Midbrain (tissue), 1 donor: ENCODE data around the gene MRPS2.
"Not testable (repeated sequence)": the region's sequence is repeated elsewhere in the genome, so short reads cannot be mapped to it uniquely, and the experiment has no call there.

Experiments
- DNase-seq: peaks from one replicate; lab custom pipeline; 2025; lab: John Stamatoyannopoulos, UW

Gene MRPS2

DNA sequence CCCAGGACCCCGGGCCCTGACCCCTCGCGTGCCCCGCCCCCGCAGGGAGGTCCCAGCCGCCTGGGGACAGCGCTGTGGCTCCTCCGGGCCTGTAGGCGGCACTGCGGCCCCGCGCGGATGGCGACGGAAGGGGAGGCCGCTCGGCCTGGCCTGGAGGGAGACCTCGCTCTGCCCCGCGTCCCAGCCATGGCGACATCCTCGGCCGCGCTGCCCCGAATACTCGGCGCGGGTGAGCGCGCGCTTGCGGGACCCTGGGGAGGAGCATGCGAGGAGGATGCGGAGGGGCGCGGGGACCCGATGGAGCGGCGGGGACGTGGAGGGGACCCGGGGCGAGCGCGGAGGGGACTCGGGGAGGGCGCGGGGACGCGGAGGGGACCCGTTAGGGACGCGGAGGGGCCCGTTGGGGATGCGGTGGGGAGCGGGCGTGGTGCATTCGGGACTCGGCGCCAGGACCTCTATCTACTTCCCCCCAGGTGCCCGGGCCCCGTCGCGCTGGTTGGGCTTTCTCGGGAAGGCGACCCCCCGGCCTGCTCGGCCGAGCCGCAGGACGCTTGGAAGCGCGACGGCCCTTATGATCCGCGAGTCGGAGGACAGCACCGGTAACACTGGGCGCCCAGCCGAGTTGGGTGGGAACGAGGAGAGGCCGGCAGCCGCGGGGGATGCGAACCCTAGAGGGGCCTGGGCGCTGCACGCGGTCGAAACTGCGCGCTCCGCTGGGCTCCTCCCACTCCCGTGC lies at the start of gene MRPS2:
TSS of gene MRPS2 (plus strand) at position 158 of the 736 bp plus-strand sequence. CDS start at position 187, 29 bp downstream.
- peak; percentile 90 for DNase-seq

DNA sequence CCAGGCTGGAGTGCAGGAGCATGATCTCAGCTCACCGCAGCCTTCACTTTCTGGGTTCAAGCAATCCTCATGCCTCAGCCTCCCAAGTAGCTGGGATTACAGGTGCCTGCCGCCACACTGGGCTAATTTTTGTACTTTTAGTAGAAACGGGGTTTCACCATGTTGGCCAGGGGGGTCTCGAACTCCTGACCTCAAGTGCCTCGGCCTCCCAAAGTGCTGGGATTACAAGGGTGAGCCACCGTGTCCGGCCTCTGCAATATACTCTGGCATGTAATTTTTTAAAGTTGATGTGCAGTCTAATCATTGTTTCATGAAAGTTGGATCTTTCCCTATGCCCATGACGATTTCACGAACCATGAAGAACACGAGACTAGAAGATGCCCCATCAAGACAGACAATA lies 49.5 kb upstream of the MRPS2 start:
- DNase-seq, result no peak

DNA sequence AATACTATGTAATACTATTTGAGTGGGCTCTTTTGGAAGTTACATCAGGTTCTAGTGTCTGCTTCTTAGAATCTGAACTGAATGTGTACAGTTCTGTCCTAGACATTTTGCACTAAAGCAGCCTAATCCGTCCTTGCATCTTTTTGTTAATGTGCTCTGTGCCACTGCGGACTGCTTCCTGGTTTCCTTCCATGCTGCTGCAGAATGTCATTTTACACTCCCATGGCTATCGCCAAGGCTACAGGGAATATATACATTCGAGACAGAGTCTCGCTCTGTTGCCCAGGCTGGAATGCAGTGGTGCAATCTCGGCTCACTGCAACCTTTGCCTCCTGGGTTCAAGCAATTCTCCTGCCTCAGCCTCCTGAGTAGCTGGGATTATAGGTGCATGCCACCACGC lies 48.6 kb upstream of the MRPS2 start:
- not testable (repeated sequence) for DNase-seq

DNA sequence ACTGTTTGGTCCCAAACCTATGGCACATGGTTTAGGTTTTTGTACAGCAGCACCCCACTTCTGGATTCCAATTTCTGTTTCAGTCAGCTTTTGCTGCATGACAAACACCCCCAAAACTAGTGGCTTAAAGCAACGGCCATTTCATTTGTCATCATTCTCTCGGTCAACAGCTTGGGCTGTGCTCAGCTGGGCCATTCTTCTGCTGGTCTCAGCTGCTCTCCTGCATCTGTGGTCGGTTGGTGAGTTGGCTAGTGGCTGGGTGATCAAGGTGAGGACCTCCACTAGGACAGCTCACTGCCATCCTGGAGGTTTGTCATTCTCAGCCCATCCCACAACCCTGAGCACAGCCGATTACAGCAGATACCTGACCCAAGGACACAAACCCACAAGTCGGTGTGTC lies 45.7 kb upstream of the MRPS2 start:
- no peak for DNase-seq

DNA sequence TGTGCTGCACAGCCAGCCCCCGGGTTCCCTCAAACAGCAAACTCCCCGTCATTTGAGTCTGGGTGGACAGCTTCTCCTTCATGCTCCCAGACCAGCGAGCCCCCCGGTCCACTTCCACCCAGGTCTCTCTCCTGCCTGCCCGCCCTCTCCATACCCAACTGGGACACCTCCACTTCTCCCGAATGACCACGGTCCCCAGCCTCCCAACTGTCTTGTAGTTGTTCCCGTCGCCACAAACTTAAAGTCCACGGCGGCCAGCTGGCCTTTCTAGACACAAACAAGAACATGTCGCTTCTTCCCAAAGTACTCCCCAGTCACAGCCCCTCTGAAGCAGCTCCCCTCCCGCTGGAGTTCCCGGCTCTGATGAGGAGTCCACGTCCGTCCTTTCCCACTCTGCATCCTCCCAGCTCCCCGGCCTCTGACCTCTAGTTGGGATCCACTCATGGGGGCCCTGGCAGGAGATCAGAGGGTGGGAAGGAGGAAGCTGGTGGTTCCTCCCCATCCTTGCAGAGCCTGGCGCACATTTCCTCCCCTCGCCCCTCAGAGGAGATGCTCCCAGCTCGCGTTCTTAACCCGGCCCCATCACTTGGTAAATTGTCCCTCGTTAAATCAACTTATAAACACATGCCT lies 45.0 kb upstream of the MRPS2 start:
- no peak for DNase-seq

DNA sequence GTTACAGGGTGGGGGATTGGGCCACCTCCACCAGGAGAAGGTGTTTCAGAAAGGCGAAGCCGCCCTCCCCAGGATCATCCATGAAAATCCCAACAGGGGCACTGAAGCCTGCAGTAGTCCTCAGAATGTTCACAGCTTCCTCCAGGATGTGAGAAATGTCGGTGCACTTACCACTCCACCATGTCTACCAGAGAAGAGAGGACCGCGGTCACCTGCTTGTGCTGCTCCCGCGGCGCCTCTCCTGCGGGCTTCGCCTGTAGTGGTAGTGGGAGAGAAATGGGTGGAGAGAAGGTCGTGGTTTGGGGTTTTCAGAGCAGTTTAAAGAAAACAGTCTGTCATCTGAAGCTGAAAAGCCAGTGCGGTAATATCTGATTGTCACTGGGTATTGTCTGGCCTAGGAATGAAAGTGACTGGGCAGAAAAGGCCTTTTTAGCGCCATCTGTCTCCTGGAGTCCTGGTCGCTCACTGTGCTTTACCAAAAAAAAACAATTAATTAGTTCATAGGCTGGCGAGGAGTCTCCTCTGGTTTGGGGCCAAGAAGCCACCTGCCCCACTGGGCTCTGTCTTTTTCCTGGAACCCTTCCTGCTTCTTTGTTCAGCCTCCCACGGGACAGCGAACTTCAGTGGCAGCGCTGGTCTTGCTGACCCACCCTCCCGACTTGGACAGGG lies 43.9 kb upstream of the MRPS2 start:
- DNase-seq, result no peak

DNA sequence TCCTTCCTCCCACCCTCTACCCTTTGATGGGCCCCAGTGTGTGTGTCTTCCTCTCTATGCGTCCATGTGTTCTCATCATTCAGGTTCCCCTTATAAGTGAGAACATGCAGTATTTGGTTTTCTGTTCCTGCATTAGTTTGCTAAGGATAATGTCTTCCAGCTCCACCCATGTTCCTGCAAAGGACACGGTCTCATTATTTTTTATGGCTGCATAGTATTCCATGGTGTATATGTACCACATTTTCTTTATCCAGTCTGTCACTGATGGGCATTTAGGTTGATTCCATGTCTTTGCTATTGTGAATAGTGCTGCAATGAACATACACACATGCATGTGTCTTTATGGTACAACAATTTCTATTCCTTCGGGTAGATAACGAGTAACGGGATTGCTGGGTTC lies 42.0 kb upstream of the MRPS2 start:
- DNase-seq, result not testable (repeated sequence)

DNA sequence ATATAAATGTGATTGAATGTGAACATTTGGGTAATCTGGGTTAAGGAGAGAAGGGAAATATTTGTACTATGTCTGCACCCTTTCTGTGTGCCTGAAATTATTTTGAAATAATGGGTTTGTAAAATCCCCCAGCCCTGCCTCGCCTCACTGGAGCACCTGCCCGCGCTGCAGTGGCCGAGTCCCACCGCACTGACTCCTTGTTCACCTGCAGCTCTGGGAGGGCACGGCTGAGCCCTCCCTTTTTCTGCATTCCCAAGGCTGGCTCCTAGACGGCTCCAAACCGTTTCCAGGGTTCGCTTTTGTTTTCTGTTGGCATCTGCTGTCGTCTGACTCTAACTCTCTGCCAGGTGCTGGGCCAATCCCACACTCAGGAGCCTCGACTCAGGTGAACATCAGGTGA lies 38.5 kb upstream of the MRPS2 start:
- DNase-seq, result no peak

DNA sequence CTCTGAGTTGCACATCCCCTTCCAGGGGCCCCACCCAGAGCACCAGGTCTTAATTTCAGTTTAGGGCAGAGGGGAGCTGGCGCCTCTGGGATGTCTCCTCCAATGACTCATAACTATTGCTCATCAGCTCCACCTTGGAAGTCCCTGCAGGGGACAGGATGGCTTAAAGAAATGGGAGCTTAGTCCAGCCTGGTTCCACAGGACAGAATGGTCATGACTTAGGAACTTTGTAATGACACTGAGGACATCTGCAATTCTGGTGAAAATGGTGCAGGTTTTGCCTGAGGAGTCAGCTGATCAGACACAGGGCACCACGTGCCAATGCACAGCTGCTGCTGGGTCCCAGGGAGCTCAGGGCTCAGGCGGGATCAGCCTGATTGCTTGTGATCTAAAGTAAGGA lies 37.3 kb upstream of the MRPS2 start:
- DNase-seq, result no peak

DNA sequence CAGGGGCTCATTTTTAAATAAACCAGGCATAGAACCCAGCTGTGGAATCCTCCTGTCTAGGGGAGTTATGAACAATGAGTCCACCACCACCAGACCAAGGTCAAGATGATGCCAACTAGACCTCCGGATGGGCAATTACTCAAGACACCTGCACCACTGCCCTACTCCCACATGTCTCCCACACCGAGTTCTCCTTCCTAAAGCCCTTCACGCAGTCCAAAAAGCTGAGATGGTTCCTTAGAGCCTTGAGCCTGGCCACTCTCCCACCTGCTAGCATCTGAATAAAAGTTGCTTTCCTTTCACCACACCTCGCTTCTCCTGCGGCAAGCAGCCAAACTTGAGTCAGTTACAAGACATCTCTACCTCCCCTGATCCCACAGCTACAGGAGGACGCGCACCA lies 36.3 kb upstream of the MRPS2 start:
- DNase-seq, result no peak

DNA sequence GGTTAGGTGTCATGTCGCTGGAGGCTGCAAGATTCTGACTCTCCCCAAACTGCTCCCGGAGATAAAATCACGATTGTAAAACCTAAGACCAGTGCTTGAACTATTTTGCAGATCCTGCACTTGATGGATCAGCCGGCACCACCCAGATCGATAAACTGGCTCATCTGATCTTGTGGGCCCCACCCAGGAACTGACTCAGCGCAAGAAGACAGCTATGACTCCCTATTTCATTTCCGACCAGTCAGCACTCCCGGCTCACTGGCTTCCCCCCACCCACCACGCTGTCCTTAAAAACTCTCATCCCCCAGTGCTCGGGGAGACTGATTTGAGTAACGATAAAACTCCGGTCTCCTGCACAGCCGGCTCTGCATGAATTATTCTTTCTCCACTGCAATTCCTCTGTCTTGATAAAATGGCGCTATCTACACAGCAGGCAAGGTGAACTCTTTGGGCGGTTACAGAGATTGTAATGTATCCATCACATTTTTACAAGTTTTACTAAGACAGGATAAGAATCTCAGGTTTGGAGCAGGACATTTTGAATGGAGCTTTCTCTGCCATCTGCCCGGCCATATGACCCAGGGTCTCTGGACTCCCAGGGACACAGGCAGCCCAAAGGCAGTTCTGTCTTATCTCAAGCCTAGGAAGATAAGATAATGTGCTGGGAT lies 31.5 kb upstream of the MRPS2 start:
- no peak for DNase-seq

DNA sequence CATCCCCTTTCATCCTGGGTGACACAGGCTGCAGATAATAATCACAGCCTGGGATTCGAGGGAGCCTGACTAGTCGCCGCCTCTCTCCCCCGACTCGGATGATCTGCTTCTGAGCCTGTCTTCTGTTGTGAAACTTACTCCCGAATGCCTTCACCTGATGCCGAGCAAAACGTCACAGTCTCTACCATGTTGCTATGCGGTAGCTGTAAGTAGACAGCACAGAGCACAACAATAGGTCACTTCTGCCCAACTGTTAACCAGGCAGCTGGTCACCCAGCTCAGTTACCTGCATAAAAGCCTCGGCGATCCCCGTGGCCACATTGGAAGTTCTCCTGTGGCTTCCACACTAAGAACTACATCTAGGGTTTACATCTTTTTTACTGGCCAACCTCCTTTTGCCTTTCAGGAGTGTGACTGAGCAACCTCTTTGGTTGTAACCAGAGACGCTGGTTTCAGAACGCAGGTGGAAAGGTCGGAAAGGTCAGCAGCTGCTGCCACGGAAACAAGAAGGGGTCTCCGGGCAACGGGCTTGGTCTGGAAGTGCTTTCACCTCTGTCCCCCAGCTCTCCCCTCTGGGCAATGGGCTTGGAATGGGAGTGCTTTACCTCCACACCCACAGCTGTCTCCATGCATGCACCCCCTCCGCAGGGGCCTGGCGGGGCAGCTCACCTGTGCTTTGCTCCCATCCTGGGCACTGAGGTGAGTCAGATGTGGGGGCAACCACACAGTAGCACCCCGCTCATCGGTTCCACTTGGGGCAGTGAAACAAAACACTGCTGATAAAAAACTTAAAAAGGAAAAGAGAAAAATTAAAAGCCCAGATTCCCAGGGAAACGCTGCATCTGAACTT lies 28.5 kb upstream of the MRPS2 start:
- no peak for DNase-seq

DNA sequence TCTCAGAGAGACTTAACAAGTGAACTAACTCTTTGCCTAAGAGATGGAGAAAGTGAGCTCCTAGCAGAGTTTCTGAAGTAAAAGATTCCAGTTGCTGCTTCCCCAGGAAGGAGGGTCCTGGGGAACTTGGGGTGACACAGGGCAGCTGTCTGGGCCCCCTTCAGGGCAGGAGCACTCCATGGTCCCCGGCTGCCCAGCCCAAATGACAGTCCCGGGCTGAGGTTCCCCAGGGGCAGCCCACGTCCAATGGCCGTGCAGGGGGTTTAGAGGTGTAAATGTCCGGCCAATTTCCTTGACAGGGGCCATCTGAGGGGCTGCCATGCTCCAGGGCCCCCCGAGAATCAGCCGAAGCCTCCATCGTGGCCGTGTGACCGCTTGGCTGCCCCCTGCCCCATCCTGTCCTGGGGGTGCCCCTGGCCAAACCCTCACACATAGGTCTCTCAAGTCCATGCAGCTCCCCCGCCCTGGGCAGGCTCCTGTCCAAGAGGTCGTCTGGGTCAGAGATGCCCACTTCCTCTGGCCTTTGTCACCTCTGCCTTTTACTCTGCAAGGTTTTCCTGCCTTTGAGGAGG lies 26.4 kb upstream of the MRPS2 start:
- DNase-seq, result no peak

DNA sequence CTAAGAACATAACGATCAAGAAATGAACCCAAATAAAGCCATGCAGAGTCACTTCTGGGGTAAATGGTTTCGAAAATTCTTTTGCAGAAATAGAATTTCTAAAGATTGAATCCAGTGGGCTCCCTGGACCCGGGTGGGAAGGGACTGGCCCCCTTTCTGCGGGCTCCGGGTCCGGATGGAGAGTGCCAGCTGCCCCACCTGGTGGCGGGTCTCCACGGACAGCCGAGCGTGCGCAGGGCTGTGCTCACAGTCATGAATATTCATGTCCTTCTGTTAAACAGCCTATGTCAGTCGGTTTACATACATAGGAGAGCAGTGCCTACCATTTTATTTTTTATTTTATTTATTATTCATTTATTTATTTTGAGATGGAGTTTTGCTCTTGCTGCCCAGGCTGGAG lies 25.6 kb upstream of the MRPS2 start:
- DNase-seq, result peak; percentile 15

DNA sequence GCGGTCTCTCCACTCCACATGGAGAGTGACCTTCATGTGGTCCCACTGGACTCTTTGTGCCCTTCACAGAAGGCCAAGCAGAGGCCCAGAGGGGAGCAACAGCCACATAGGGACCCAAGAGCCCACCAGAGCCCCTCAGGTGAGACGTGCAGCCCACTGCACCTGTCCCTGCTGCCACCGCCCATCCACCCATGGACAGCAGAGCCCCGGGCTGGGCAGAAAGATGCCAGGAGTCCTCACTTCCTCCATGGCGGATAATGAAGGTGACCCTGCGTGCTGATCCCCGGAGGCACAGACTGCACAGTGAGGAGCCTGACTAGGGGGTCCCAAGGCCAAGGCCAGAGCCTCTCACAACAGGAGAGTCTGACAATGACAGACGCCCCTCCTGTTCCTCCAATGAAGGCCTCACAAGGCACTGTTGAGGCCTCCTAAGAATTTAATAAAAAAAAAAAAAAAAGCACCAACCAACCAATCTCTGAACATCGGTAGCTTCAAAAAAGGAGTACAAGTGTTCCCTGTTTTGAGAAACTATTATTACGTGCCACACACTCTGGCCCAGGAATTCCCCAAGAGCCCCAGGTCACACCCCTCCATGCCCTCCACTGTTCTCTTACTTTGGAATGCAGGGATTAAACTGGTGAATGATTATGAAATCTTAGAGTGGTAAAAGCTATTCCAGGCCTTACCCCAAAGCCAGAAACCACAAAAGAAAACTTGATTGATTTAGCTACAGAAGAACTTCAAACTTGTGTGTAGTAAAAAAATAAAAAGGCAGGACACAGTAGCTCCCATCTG lies 23.7 kb upstream of the MRPS2 start:
- no peak for DNase-seq

DNA sequence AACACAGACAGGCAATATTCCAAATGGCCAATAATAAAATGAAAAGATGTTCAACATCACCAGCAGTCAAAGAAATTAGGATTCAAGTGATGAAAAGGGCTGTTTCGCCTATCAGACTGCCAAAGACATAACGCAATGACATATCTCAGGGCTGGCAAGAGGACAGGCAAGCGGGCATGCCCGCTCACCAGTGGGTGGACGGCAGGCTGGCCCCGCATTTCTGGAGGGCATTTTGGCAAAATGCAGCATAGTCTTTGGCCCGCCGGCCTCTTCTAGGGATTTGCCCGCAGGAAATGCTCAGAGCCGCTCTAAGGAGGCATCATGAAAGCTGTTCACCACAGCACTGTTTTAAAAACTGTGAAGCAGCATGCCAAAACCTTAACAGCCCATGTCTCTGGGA lies 22.3 kb upstream of the MRPS2 start:
- DNase-seq, result no peak

DNA sequence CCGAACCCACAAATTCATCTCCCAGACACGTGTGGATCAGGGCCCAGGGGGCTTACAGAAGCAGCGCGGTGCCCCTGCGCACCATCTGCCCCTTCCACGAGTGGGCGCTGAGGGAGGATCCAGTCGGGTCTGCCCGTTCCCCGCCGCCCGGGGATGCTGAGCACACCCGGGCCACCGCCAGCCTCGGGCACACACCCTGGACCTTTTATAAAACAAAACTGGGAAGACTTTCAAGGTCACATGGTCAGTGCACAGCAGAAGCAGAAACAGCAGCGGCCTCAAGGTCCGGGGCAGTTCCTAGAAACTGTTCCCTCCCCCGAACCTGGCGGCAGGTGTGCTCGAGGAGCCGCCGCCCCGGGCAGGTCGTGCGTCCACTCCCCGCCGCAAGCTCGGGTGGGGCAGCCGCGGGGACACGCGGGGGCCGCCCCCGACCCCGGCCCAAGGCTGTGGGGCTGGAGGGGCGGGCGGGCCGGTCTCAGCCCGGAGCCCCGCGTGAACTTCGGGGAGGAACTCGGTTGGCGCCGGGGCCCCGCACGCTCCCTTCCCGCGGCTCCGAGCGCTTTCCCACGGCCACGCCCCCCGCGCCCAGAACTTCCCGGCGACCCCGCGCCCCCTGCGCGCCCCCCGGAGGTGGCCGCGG lies 21.5 kb upstream of the MRPS2 start:
- peak; percentile 52 for DNase-seq

DNA sequence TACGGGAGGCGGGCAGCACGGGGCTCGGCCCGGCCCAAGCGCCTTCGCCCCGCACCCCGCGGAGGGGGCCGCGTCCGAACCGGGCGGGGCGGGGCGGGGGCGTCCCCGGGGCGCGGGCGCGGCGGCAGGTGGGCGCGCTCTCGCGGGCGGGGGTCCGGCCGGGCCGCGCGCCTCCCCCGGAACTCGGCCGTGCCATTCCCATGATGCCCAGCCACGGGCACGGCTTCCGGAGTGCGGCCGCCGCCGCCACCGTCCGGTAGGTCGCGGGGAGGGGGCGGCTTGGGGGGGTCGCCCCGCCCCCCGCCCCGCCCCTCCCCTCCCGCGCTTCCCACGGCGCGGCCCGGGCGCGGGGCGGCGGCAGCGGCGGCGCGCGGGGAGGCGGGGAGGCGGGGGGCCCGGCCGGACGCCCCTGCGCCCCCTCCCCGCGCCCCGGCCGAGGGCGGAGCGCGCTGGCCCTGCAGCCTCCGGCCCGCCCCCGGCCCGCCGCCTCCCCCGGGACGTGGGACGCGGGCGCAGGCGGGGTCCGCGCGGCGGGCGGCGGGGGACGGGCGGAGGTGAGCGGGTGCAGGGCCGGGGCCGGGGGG lies 20.9 kb upstream of the MRPS2 start, which contains the start of gene PPP1R26:
TSS of gene PPP1R26 (plus strand) at position 314 of the 584 bp plus-strand sequence. CDS start 4,729 bp downstream, outside the sequence.
- DNase-seq, result peak; percentile 10
